ENCODE measurements around the gene IGSF10. TPM values are rescaled to one million over a fixed set of nuclear protein-coding genes. Genes with fewer than 3 reads are reported as not detected.

The IGSF10 gene
- total and polyA plus RNA-seq, 2 donors (not counting 1 experiment from before 2014, with no cell fraction given) = 0.03 TPM; not detected in 1

DNA sequence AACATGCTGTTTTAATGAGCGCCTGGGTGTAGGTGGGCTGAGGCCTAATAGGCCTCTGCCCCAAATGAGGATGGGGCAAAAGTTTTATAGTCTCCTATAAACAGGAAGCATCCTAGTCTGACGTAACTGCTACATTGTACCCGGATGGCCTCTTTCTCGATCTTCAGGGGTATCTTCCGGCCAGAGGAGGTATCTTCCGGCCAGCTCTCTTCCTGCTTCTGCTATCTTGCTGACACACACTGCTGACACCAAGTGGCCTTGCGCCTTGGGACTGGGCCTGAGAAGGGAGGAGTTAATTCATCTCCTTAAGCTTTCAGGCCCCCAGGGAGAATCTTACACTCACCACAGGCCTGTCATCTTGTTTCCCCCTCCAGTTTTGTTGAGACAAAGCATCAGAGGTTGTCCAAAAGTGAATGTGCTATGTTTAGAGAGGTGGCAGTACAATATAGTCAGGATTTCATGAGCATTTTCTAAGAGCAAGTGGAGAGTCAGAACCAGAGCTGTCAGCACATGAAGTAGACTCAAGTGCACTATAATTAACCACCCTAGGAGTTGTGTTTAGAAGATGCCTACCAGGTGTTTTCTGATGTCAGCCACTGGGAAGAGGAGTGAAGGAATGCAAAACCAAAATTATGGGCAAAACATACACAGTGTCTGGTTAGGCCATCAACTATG is 15.6 kb upstream of the IGSF10 start:
- Histone ChIP-seq H3K27me3 (replicated peaks in 1 of 4; ENCODE audit: control extremely low read depth in 1 of 4, control insufficient read depth in 3 of 4, insufficient read depth in 4 of 4, low read length in 3 of 4) (no peaks in the 10 kb centered on the region), H3K4me2 (replicated peaks; ENCODE audit: low read depth, low read length, poor library complexity, severe bottlenecking) (no peak overlapping the region), H3K9ac (ENCODE audit: low read length) (no peak overlapping the region), H2AFZ (ENCODE audit: insufficient read depth, low read depth, low read length, poor library complexity, severe bottlenecking) (no peak overlapping the region), H3K4me1 (ENCODE audit: control insufficient read depth in 2 of 2, insufficient read depth in 2 of 2, low read length in 2 of 2) (no peaks in the 10 kb centered on the region), H3K9me3 (ENCODE audit: control extremely low read depth in 1 of 3, control insufficient read depth in 2 of 3, insufficient read depth in 1 of 3, low read length in 2 of 3) (peaks cover 0 to 13% (median 0%) of the 10 kb centered on the region in 3 donors), H3K27ac (ENCODE audit: low read length in 2 of 2) (no peak overlapping the region), H3K79me2 (ENCODE audit: control insufficient read depth, insufficient read depth, low read length) (no peaks in the 10 kb centered on the region), H3K4me3 (ENCODE audit: control extremely low read depth in 1 of 5, extremely low read depth in 1 of 5, insufficient read depth in 1 of 5, low read depth in 2 of 5, low read length in 4 of 5) (no peak overlapping the region), H4K20me1 (ENCODE audit: control insufficient read depth, insufficient read depth, low read length, poor library complexity, severe bottlenecking) (no peaks in the 10 kb centered on the region), H3K36me3 (replicated peaks in 1 of 2; ENCODE audit: control extremely low read depth in 1 of 2, control insufficient read depth in 1 of 2, extremely low read depth in 1 of 2, insufficient read depth in 2 of 2, low read length in 1 of 2) (no peaks in the 10 kb centered on the region)
- WGBS (ENCODE audit: insufficient coverage) = 91% methylated on average over 4 of the region's 7 CpGs
- intact Hi-C loops (cut with micrococcal nuclease) = no loop called here
- H3K4me3 Mint-ChIP-seq = no peak overlapping the region
- peaks cover 7% of the 10 kb centered on the region for H3K27me3 Mint-ChIP-seq
- ChIA-PET CTCF (interaction anchor here (1.4 to 1.5 kb wide), 2 partner anchors 8 to 362 kb away, joined by 4 to 8 read pairs; no protein-coding TSS in a partner anchor), POLR2A (no interaction called here)
- TF ChIP-seq EZH2 (IDR thresholded peaks at IDR 0.05; ENCODE audit: borderline replicate concordance, insufficient read depth, low read depth, low read length, poor library complexity, severe bottlenecking) (no peak), CTCF (IDR thresholded peaks at IDR 0.05) (no peak)
- DNase-seq (no peak), ATAC-seq (ENCODE audit: low read depth) (no peak)
- H3K9me3 Mint-ChIP-seq (ENCODE audit: insufficient read depth) = no peaks in the 10 kb centered on the region
- no peaks in the 10 kb centered on the region for H3K4me1 Mint-ChIP-seq
- H3K27ac Mint-ChIP-seq = no peak overlapping the region

- POLR2A ChIA-PET = interaction anchor here (0.6 kb wide), 1 partner anchor 159 kb away, joined by 3 read pairs; no protein-coding TSS in a partner anchor
Observed at GRCh38 chr3:151468284-151468917, 7.5 kb upstream of the IGSF10 start.

More at GRCh38 chr3:151468284-151468917, 7.5 kb upstream of the IGSF10 start:
- WGBS (ENCODE audit: insufficient coverage) = 48% methylated on average over 3 of the region's 9 CpGs
- TF ChIP-seq EZH2 (IDR thresholded peaks at IDR 0.05; ENCODE audit: borderline replicate concordance, insufficient read depth, low read depth, low read length, poor library complexity, severe bottlenecking) (no peak), CTCF (IDR thresholded peaks at IDR 0.05) (peak; percentile 89)
- ATAC-seq (ENCODE audit: low read depth) (peak; percentile 58), DNase-seq (peak; percentile 62)
- Histone ChIP-seq H3K4me1 (ENCODE audit: control insufficient read depth in 2 of 2, insufficient read depth in 2 of 2, low read length in 2 of 2) (peaks cover 0 to 6% of the 10 kb centered on the region in 2 donors), H3K36me3 (replicated peaks in 1 of 2; ENCODE audit: control extremely low read depth in 1 of 2, control insufficient read depth in 1 of 2, extremely low read depth in 1 of 2, insufficient read depth in 2 of 2, low read length in 1 of 2) (no peaks in the 10 kb centered on the region), H2AFZ (ENCODE audit: insufficient read depth, low read depth, low read length, poor library complexity, severe bottlenecking) (no peak overlapping the region), H3K27ac (ENCODE audit: low read length in 2 of 2) (no peak overlapping the region), H3K79me2 (ENCODE audit: control insufficient read depth, insufficient read depth, low read length) (no peaks in the 10 kb centered on the region), H3K4me3 (ENCODE audit: control extremely low read depth in 1 of 5, extremely low read depth in 1 of 5, insufficient read depth in 1 of 5, low read depth in 2 of 5, low read length in 4 of 5) (no peak overlapping the region), H3K9ac (ENCODE audit: low read length) (no peak overlapping the region), H3K9me3 (ENCODE audit: control extremely low read depth in 1 of 3, control insufficient read depth in 2 of 3, insufficient read depth in 1 of 3, low read length in 2 of 3) (no peaks in the 10 kb centered on the region), H3K4me2 (replicated peaks; ENCODE audit: low read depth, low read length, poor library complexity, severe bottlenecking) (no peak overlapping the region), H4K20me1 (ENCODE audit: control insufficient read depth, insufficient read depth, low read length, poor library complexity, severe bottlenecking) (no peaks in the 10 kb centered on the region), H3K27me3 (replicated peaks in 1 of 4; ENCODE audit: control extremely low read depth in 1 of 4, control insufficient read depth in 3 of 4, insufficient read depth in 4 of 4, low read length in 3 of 4) (no peaks in the 10 kb centered on the region)
- intact Hi-C loops (cut with micrococcal nuclease) = loop anchor here (1.0 to 2.0 kb wide), 2 partner anchors 90 to 450 kb away; no protein-coding TSS in a partner anchor
- H3K9me3 Mint-ChIP-seq (ENCODE audit: insufficient read depth) = no peaks in the 10 kb centered on the region
- no peak overlapping the region for H3K4me3 Mint-ChIP-seq
- CTCF ChIA-PET = interaction anchor here (0.8 to 4.3 kb wide), 19 partner anchors 9 to 1106 kb away, joined by 3 to 32 read pairs (median 6); partner anchors contain the start of gene P2RY12
- no peak overlapping the region for H3K27ac Mint-ChIP-seq
- peaks cover 5% of the 10 kb centered on the region for H3K27me3 Mint-ChIP-seq
- peaks cover 9% of the 10 kb centered on the region for H3K4me1 Mint-ChIP-seq

Measured in B cell (primary cell).